K562 (cell line): ENCODE data around the gene LRRC8E. TPM values are rescaled to one million over a fixed set of nuclear protein-coding genes. Genes with fewer than 3 reads are reported as not detected.
A peak's percentile ranks its signal among the peaks of the same experiment; 100 is the strongest.

Source experiments
- ATAC-seq: fragments of 200-7000 bp; cut with Tn5 transposase; 3 replicates; pipeline ENCODE4 v1.9.1; 2020; ENCODE audit warnings: moderate library complexity
- BruUV-seq: library from RNA; stranded (reverse); fragments of 400-500 nt; replicated peaks from 2 replicates; lab custom pipeline; 2021; lab: Mats Ljungman, UMichigan
- CTCF ChIA-PET: fragments of 300-600 bp; formaldehyde crosslinking; extraction: SDS; loops from one replicate; lab custom pipeline; 2021; ENCODE audit warnings: low intra/inter-chr PET ratio; lab: Yijun Ruan, JAX
- POLR2A ChIA-PET: fragments of 300-600, 350-650 bp; sonication (Branson Sonifier 250); formaldehyde crosslinking; extraction: SDS; loops from one replicate; lab custom pipeline; 2021; ENCODE audit warnings: antibody characterized with exemption, inconsistent platforms; lab: Yijun Ruan, JAX
- DNase-seq, 4 experiments: peaks; one replicate each; pipeline versions ENCODE4 v3.0.0 to v3.0.0-alpha.2; 2011 to 2018; ENCODE audit warnings: low spot score in 3 of 4, mixed read lengths in 3 of 4; ENCODE audit errors: extremely low read depth in 1 of 4
- FAIRE-seq: peaks from 2 replicates; lab custom pipeline; 2011; peaks lifted over from hg19 to GRCh38; lab: Jason Lieb, UNC
- H2AFZ ChIP-seq: 2 replicates; pipeline ENCODE4 v1.6.0; 2011; ENCODE audit warnings: low read depth, low read length, control low read depth, inconsistent platforms
- H3K27ac ChIP-seq: fragments of 200-600 bp; 3 replicates; pipeline ENCODE4 v1.8.0; 2011; ENCODE audit warnings: low read depth, mild to moderate bottlenecking, control low read depth, inconsistent platforms, low read length, moderate library complexity, mixed read lengths; ENCODE audit errors: extremely low read depth
- H3K27me3 ChIP-seq, 2 experiments: fragments of 300-600 bp in 1 of 2; 2 replicates in 1 of 2; 3 replicates in 1 of 2; pipeline versions ENCODE4 v1.6.0 to v1.8.0; 2011; ENCODE audit warnings: inconsistent platforms in 2 of 2, low read length in 2 of 2, mild to moderate bottlenecking in 1 of 2, mixed read lengths in 1 of 2, moderate library complexity in 1 of 2; ENCODE audit not compliant: control insufficient read depth in 2 of 2, insufficient read depth in 2 of 2
- H3K36me3 ChIP-seq: fragments of 300-600 bp; 3 replicates; pipeline ENCODE4 v1.8.0; 2011; ENCODE audit warnings: mild to moderate bottlenecking, low read length, inconsistent platforms; ENCODE audit not compliant: control insufficient read depth, insufficient read depth
- H3K4me1 ChIP-seq, 2 experiments: fragments of 200-600 bp in 1 of 2; replicated peaks in 1 of 2; 2 replicates in 1 of 2; 3 replicates in 1 of 2; pipeline versions ENCODE4 v1.5.1 to v1.8.0; 2011; ENCODE audit warnings: inconsistent platforms in 2 of 2, low read length in 2 of 2, mild to moderate bottlenecking in 1 of 2, mixed read lengths in 1 of 2, moderate library complexity in 1 of 2; ENCODE audit not compliant: control insufficient read depth in 2 of 2, insufficient read depth in 2 of 2
- H3K4me2 ChIP-seq: 2 replicates; pipeline ENCODE4 v1.6.1; 2011; ENCODE audit warnings: low read length, control low read depth, inconsistent platforms, mixed read lengths; ENCODE audit not compliant: insufficient read depth
- H3K4me3 ChIP-seq: fragments of 200-600 bp; sonication (generic), shearing (Covaris generic); 2 replicates; pipeline ENCODE4 v1.5.1; 2016; ENCODE audit warnings: control low read depth, inconsistent platforms
- H3K79me2 ChIP-seq: fragments of 200-600 bp; 3 replicates; pipeline ENCODE4 v1.8.0; 2011; ENCODE audit warnings: low read length, inconsistent platforms; ENCODE audit not compliant: control insufficient read depth, insufficient read depth
- H3K9ac ChIP-seq, 2 experiments: 2 replicates each; pipeline versions ENCODE4 v1.6.0 to v1.6.1; 2011; ENCODE audit warnings: low read depth in 2 of 2, low read length in 2 of 2, control low read depth in 1 of 2, inconsistent platforms in 1 of 2, mild to moderate bottlenecking in 1 of 2, mixed read lengths in 1 of 2; ENCODE audit not compliant: insufficient read depth in 1 of 2
- H3K9me1 ChIP-seq: one replicate; pipeline ENCODE4 v1.6.0; 2011; ENCODE audit warnings: inconsistent platforms, mild to moderate bottlenecking, low read length, moderate library complexity; ENCODE audit not compliant: control insufficient read depth, insufficient read depth
- H3K9me3 ChIP-seq: replicated peaks from 2 replicates; pipeline ENCODE4 v1.5.1; 2011; ENCODE audit warnings: low read depth, low read length, inconsistent platforms; ENCODE audit not compliant: control insufficient read depth, insufficient read depth
- H4K20me1 ChIP-seq: replicated peaks from 2 replicates; pipeline ENCODE4 v1.6.1; 2011; ENCODE audit warnings: low read length, inconsistent platforms, mixed read lengths; ENCODE audit not compliant: control insufficient read depth, insufficient read depth
- CHCHD3 ChIP-seq: fragments of 250-450 bp; sonication (Bioruptor Pico); IDR thresholded peaks from 2 replicates; pipeline ENCODE4 v2.1.2; 2022; ENCODE audit warnings: mild to moderate bottlenecking
- CREB3 ChIP-seq: fragments of 450-650 bp; conservative IDR thresholded peaks from 2 replicates; pipeline ENCODE4 v1.6.1; 2016; ENCODE audit warnings: missing genetic modification characterization, low read depth, mild to moderate bottlenecking, missing compliant biosample characterization, moderate library complexity
- DNMT1 ChIP-seq: fragments of 450-650 bp; IDR thresholded peaks from 2 replicates; pipeline ENCODE4 v1.6.1; 2016; ENCODE audit warnings: antibody characterized with exemption, mild to moderate bottlenecking
- ELK3 ChIP-seq: fragments of 450-650 bp; formaldehyde crosslinking; IDR thresholded peaks from 2 replicates; pipeline ENCODE4 v1.4.0; 2020; ENCODE audit warnings: mild to moderate bottlenecking
- GATAD2B ChIP-seq: fragments of 450-650 bp; IDR thresholded peaks from 2 replicates; pipeline ENCODE4 v1.6.1; 2017; ENCODE audit warnings: mild to moderate bottlenecking, borderline replicate concordance
- KLF6 ChIP-seq: fragments of 250-450 bp; sonication (Bioruptor Pico); IDR thresholded peaks from 2 replicates; pipeline ENCODE4 v1.4.0; 2020; ENCODE audit warnings: mild to moderate bottlenecking, moderate library complexity, borderline replicate concordance
- LEF1 ChIP-seq: fragments of 450-650 bp; IDR thresholded peaks from 2 replicates; pipeline ENCODE4 v1.6.1; 2016; ENCODE audit warnings: mild to moderate bottlenecking
- MBD2 ChIP-seq: sonication (generic); IDR thresholded peaks from 2 replicates; pipeline ENCODE4 v1.6.1; 2016; ENCODE audit warnings: low read depth, borderline replicate concordance
- PCBP2 ChIP-seq: fragments of 200-400 bp; formaldehyde crosslinking; IDR thresholded peaks from 2 replicates; pipeline ENCODE4 v1.6.1; 2018; ENCODE audit warnings: low read length, low read depth, mild to moderate bottlenecking, moderate library complexity; ENCODE audit not compliant: poor library complexity, severe bottlenecking
- RCOR1 ChIP-seq, 2 experiments: IDR thresholded peaks; 2 replicates each; pipeline ENCODE4 v1.6.1; 2012; ENCODE audit warnings: low read depth in 2 of 2, low read length in 2 of 2, borderline replicate concordance in 1 of 2, improper control_type of control experiment in 1 of 2
- SMAD4 ChIP-seq: fragments of 250-450 bp; sonication (Bioruptor Pico); conservative IDR thresholded peaks from 2 replicates; pipeline ENCODE4 v1.8.0; 2021; ENCODE audit warnings: inconsistent platforms, mild to moderate bottlenecking, moderate library complexity
- TARDBP ChIP-seq: fragments of 450-650 bp; IDR thresholded peaks from 2 replicates; pipeline ENCODE4 v1.6.1; 2016
- ZC3H4 ChIP-seq: sonication (generic); formaldehyde crosslinking; IDR thresholded peaks from 2 replicates; pipeline ENCODE4 v1.9.0; 2021; ENCODE audit warnings: missing genetic modification reagents, borderline replicate concordance
- ZNF121 ChIP-seq: sonication (generic); formaldehyde crosslinking; conservative IDR thresholded peaks from 2 replicates; pipeline ENCODE4 v1.8.0; 2022; ENCODE audit warnings: missing genetic modification reagents
- ZNF274 ChIP-seq: IDR thresholded peaks from 2 replicates; pipeline ENCODE4 v1.6.1; 2011; ENCODE audit warnings: low read depth, mild to moderate bottlenecking, low read length, moderate library complexity, borderline replicate concordance
- ZNF395 ChIP-seq: fragments of 200-800 bp; sonication (Bioruptor generic); IDR thresholded peaks from 2 replicates; pipeline ENCODE4 v1.6.1; 2017; ENCODE audit warnings: missing genetic modification characterization, missing compliant biosample characterization
- WGBS: fragments of 100-300 bp; shearing (Covaris generic); methylation state at CpG from one replicate; pipeline ENCODE4 v1.1.6; 2016; ENCODE audit warnings: low coverage, mixed read lengths; ENCODE audit not compliant: insufficient coverage; ENCODE audit errors: missing lambda C conversion rate; 5-methylcytosine and 5-hydroxymethylcytosine counted together
- in situ Hi-C: fragments of 300-500 bp; cut with MboI; formaldehyde crosslinking; loops from 4 replicates; pipeline ENCODE4 v1.15.0; 2018; ENCODE audit warnings: inconsistent platforms, mixed read lengths
- intact Hi-C: fragments of 100-400 bp; cut with micrococcal nuclease; formaldehyde crosslinking; loops from 2 replicates; pipeline ENCODE4 v1.14.2; 2022
- polyA plus RNA-seq, 8 experiments: library from polyadenylated mRNA; depleted of rRNA in 4 of 8; stranded (reverse) in 5 of 8; unstranded in 3 of 8; fragments of >200 nt; fragmentation: Nextera tagmentation in 2 of 8; fragmentation: Illumina TruSeq in 1 of 8; extraction: Ambion mirVana in 2 of 8; extraction: Trizol in 1 of 8; gene quantifications; 2 replicates each; pipeline versions ENCODE4 v1.2.1 to v1.2.3, GENCODE V29; 2011 to 2014; ENCODE audit warnings: inconsistent platforms in 1 of 8, missing spikeins in 1 of 8
- total RNA-seq, 7 experiments: library from RNA; depleted of rRNA in 6 of 7; stranded (reverse); fragments of >200 nt in 6 of 7; fragmentation: Illumina TruSeq in 2 of 7; extraction: Trizol in 2 of 7; gene quantifications; 2 replicates each; pipeline versions ENCODE4 v1.2.1 to v1.2.3, GENCODE V29; 2011 to 2021; ENCODE audit warnings: low replicate concordance in 1 of 7

The LRRC8E gene
- total and polyA plus RNA-seq, 9 of the 15 experiments (the other 6 are each of a cell fraction or from before 2014, with no cell fraction given): 0.08 to 5.7 (median 3.5) TPM; not detected in 1

GRCh38 chr19:7944177-7944761, 56.0 kb downstream of the LRRC8E start:
- peaks cover 52% of the 10 kb centered on the region for H3K79me2 ChIP-seq
- POLR2A ChIA-PET: interaction anchor here (0.5 to 2.7 kb wide), 26 partner anchors 9 to 396 kb away, joined by 3 to 27 read pairs (median 4); partner anchors contain the start of genes CTXN1, NDUFA7, RPS28 and SNAPC2
- CTCF ChIA-PET: interaction anchor here (0.9 to 2.3 kb wide), 6 partner anchors 27 to 308 kb away, joined by 4 to 16 read pairs (median 5); no protein-coding TSS in a partner anchor
- ATAC-seq (peak; percentile 74), DNase-seq (peak; percentile 71 to 94 (median 78)), FAIRE-seq (peak; percentile 91)
- no peaks in the 10 kb centered on the region for H3K9me3 ChIP-seq
- no peaks in the 10 kb centered on the region for H4K20me1 ChIP-seq
- peaks cover 11 to 28% of the 10 kb centered on the region in 2 experiments; a peak in 4 of 5 replicates for H3K4me1 ChIP-seq
- in situ Hi-C loops (no loop called here), intact Hi-C loops (loop anchor here (1.0 to 10.0 kb wide), 3 partner anchors 121 to 309 kb away; no protein-coding TSS in a partner anchor)
- peak overlapping the region; percentile 79 for H2AFZ ChIP-seq
- peaks cover 4% of the 10 kb centered on the region for H3K9me1 ChIP-seq
- peaks cover 31% of the 10 kb centered on the region for H3K36me3 ChIP-seq
- H3K9ac ChIP-seq: peak overlapping the region; percentile 72 to 93
- 8% methylated on average over 18 of the region's 18 CpGs for WGBS
- no peaks in the 10 kb centered on the region for H3K27me3 ChIP-seq
- BruUV-seq: TSS peak; percentile 92
- H3K27ac ChIP-seq: peak overlapping the region; percentile 75
- peak overlapping the region; percentile 64 for H3K4me3 ChIP-seq
- H3K4me2 ChIP-seq: peak overlapping the region; percentile 92
- no peak for TF ChIP-seq KLF6
- no peak for TF ChIP-seq PCBP2
- no peak for TF ChIP-seq ZC3H4 (CRISPR knock-in tag)
- TF ChIP-seq ELK3 (CRISPR knock-in tag): no peak
- TF ChIP-seq TARDBP: no peak
- no peak for TF ChIP-seq MBD2
- TF ChIP-seq ZNF395 (CRISPR knock-in tag): no peak
- no peak for TF ChIP-seq CREB3 (tag)
- TF ChIP-seq RCOR1 (IDR thresholded peaks at IDR 0.05; ENCODE audit: borderline replicate concordance in 1 of 2, low read depth in 2 of 2, low read length in 2 of 2): peak in 1 of 2 experiments; percentile 54; a peak in 1 of 4 replicates
- TF ChIP-seq GATAD2B: no peak
- no peak for TF ChIP-seq LEF1
- TF ChIP-seq ZNF121 (CRISPR knock-in tag): no peak
- TF ChIP-seq ZNF274: no peak
- no peak for TF ChIP-seq DNMT1
- no peak for TF ChIP-seq SMAD4 (CRISPR knock-in tag)
- no peak for TF ChIP-seq CHCHD3 (CRISPR knock-in tag)
